HepG2 (cell line): ENCODE measurements around the gene SLC2A4. TPM values are rescaled to one million over a fixed set of nuclear protein-coding genes. Genes with fewer than 3 reads are reported as not detected.

Experiments used
- CCDC6 ChIP-seq: sonication (generic); formaldehyde crosslinking; IDR thresholded peaks from 2 replicates; pipeline ENCODE4 v1.8.1; 2022; ENCODE audit warnings: mild to moderate bottlenecking, missing genetic modification reagents, moderate library complexity
- ELF1 ChIP-seq: sonication (generic); formaldehyde crosslinking; IDR thresholded peaks from 2 replicates; pipeline ENCODE4 v1.4.0; 2020; ENCODE audit warnings: missing genetic modification reagents
- GLI4 ChIP-seq: sonication (generic); formaldehyde crosslinking; IDR thresholded peaks from 2 replicates; pipeline ENCODE4 v1.5.1; 2020; ENCODE audit warnings: missing genetic modification reagents, mild to moderate bottlenecking, moderate library complexity, borderline replicate concordance
- IRF1 ChIP-seq: sonication (generic); formaldehyde crosslinking; IDR thresholded peaks from 2 replicates; pipeline ENCODE4 v1.4.0; 2020; ENCODE audit warnings: low read depth, mild to moderate bottlenecking, missing genetic modification reagents
- KDM4B ChIP-seq: sonication (generic); formaldehyde crosslinking; IDR thresholded peaks from 2 replicates; pipeline ENCODE4 v1.4.0; 2020; ENCODE audit warnings: missing genetic modification reagents
- KDM5A ChIP-seq: fragments of 200-600 bp; sonication (generic); IDR thresholded peaks from 2 replicates; pipeline ENCODE4 v1.7.0; 2018; ENCODE audit warnings: antibody characterized with exemption, mild to moderate bottlenecking, low read length, borderline replicate concordance
- KDM6A ChIP-seq: IDR thresholded peaks from 2 replicates; pipeline ENCODE4 v1.6.1; 2016; ENCODE audit warnings: low read depth
- LRRFIP1 ChIP-seq: sonication (generic); formaldehyde crosslinking; conservative IDR thresholded peaks from 2 replicates; pipeline ENCODE4 v1.4.0; 2020; ENCODE audit warnings: missing genetic modification reagents
- MATR3 ChIP-seq: sonication (generic); formaldehyde crosslinking; IDR thresholded peaks from 2 replicates; pipeline ENCODE4 v1.4.0; 2020; ENCODE audit warnings: missing genetic modification reagents
- MLX ChIP-seq: IDR thresholded peaks from 2 replicates; pipeline ENCODE4 v1.6.1; 2016
- MYC ChIP-seq: sonication (generic); formaldehyde crosslinking; IDR thresholded peaks from 2 replicates; pipeline ENCODE4 v1.9.0; 2021; ENCODE audit warnings: missing genetic modification reagents, borderline replicate concordance
- NBN ChIP-seq: fragments of 450-650 bp; conservative IDR thresholded peaks from 2 replicates; pipeline ENCODE4 v1.6.1; 2017
- PHF20 ChIP-seq: sonication (generic); formaldehyde crosslinking; IDR thresholded peaks from 2 replicates; pipeline ENCODE4 v1.5.0; 2020; ENCODE audit warnings: mild to moderate bottlenecking, missing genetic modification reagents
- PHF8 ChIP-seq: sonication (generic); formaldehyde crosslinking; IDR thresholded peaks from 2 replicates; pipeline ENCODE4 v1.5.0; 2020; ENCODE audit warnings: missing genetic modification reagents
- RBM22 ChIP-seq: fragments of 200-400 bp; formaldehyde crosslinking; optimal IDR thresholded peaks from 2 replicates; pipeline ENCODE3; 2017; ENCODE audit warnings: mild to moderate bottlenecking, low read length, moderate library complexity
- STAG1 ChIP-seq: sonication (generic); formaldehyde crosslinking; IDR thresholded peaks from 2 replicates; pipeline ENCODE4 v1.4.0; 2020; ENCODE audit warnings: missing genetic modification reagents
- TFAP4 ChIP-seq: sonication (generic); IDR thresholded peaks from 2 replicates; pipeline ENCODE4 v1.6.1; 2016; ENCODE audit warnings: low read depth, borderline replicate concordance
- TRIM24 ChIP-seq: sonication (generic); formaldehyde crosslinking; IDR thresholded peaks from 2 replicates; pipeline ENCODE4 v1.8.0; 2022; ENCODE audit warnings: mild to moderate bottlenecking, missing genetic modification reagents
- ZFAT ChIP-seq: sonication (generic); formaldehyde crosslinking; conservative IDR thresholded peaks from 2 replicates; pipeline ENCODE4 v1.8.1; 2023; ENCODE audit warnings: missing genetic modification reagents, inconsistent platforms
- ZNF280B ChIP-seq: sonication (generic); formaldehyde crosslinking; IDR thresholded peaks from 2 replicates; pipeline ENCODE4 v1.5.0; 2020; ENCODE audit warnings: missing genetic modification reagents, mild to moderate bottlenecking, borderline replicate concordance
- ZNF451 ChIP-seq: sonication (generic); formaldehyde crosslinking; IDR thresholded peaks from 2 replicates; pipeline ENCODE4 v1.5.0; 2020; ENCODE audit warnings: mild to moderate bottlenecking, missing genetic modification reagents
- ZNF501 ChIP-seq: sonication (generic); formaldehyde crosslinking; IDR thresholded peaks from 2 replicates; pipeline ENCODE4 v1.5.1; 2020; ENCODE audit warnings: mild to moderate bottlenecking, moderate library complexity, missing genetic modification reagents
- ZNF552 ChIP-seq: sonication (generic); formaldehyde crosslinking; IDR thresholded peaks from 2 replicates; pipeline ENCODE4 v1.9.0; 2022; ENCODE audit warnings: missing genetic modification reagents, mild to moderate bottlenecking, borderline replicate concordance
- ZNF674 ChIP-seq: sonication (generic); formaldehyde crosslinking; IDR thresholded peaks from 2 replicates; pipeline ENCODE4 v1.5.0; 2020; ENCODE audit warnings: low read depth, mild to moderate bottlenecking, missing genetic modification reagents
- ZSCAN9 ChIP-seq: IDR thresholded peaks from 2 replicates; pipeline ENCODE4 v1.6.1; 2016; ENCODE audit warnings: borderline replicate concordance
- polyA plus RNA-seq, 8 experiments: library from polyadenylated mRNA; depleted of rRNA in 3 of 8; stranded (reverse) in 7 of 8; unstranded in 1 of 8; fragments of >200 nt; fragmentation: Illumina TruSeq in 4 of 8; extraction: Trizol in 4 of 8; gene quantifications; 2 replicates each; pipeline versions ENCODE4 v1.2.1 to v1.2.3, GENCODE V29; 2011 to 2016; ENCODE audit warnings: low read depth in 4 of 8, missing spikeins in 1 of 8, mixed read lengths in 1 of 8; ENCODE audit not compliant: insufficient read depth in 1 of 8
- total RNA-seq, 5 experiments: library from RNA; depleted of rRNA; stranded (reverse); fragments of >200 nt; fragmentation: Illumina TruSeq; extraction: Trizol; gene quantifications; 2 replicates each; pipeline ENCODE4 v1.2.3, GENCODE V29; 2016; ENCODE audit warnings: low read depth in 1 of 5

SLC2A4 gene
- total and polyA plus RNA-seq, 2 of the 13 experiments (the other 11 are each of a cell fraction or from before 2014, with no cell fraction given), result 4.9 to 5.8 TPM

GRCh38 chr17:7306911-7307685, 25.6 kb downstream of the SLC2A4 start, which contains the start of gene EIF5A (continued):
- TF ChIP-seq TFAP4, result no peak
- peak; percentile 92 for TF ChIP-seq ZNF501
- TF ChIP-seq ZNF552 (CRISPR knock-in tag), result no peak
- no peak for TF ChIP-seq TRIM24 (CRISPR knock-in tag)
- TF ChIP-seq IRF1 (CRISPR knock-in tag), result no peak
- TF ChIP-seq CCDC6 (CRISPR knock-in tag), result no peak
- TF ChIP-seq NBN, result no peak
- no peak; the same call in 1 of the 2 replicates for TF ChIP-seq ELF1 (CRISPR knock-in tag)
- no peak for TF ChIP-seq LRRFIP1 (CRISPR knock-in tag)
- TF ChIP-seq RBM22, result no peak
- no peak for TF ChIP-seq KDM6A (CRISPR knock-in tag)
- TF ChIP-seq MATR3 (CRISPR knock-in tag), result no peak
- TF ChIP-seq PHF20 (CRISPR knock-in tag), result peak; percentile 54; the same call in 1 of the 2 replicates
- no peak for TF ChIP-seq ZNF674 (CRISPR knock-in tag)
- 0 out of 2 replicates have a peak, but pooled peaks have one; percentile 15 for TF ChIP-seq KDM4B (CRISPR knock-in tag)
- peak; percentile 54 for TF ChIP-seq PHF8 (CRISPR knock-in tag)
- TF ChIP-seq ZFAT (CRISPR knock-in tag), result no peak
- TF ChIP-seq GLI4 (CRISPR knock-in tag), result peak; percentile 74; the same call in 1 of the 2 replicates
- no peak; the same call in 1 of the 2 replicates for TF ChIP-seq ZNF280B (CRISPR knock-in tag)
- no peak for TF ChIP-seq ZNF451
- peak; percentile 52; the same call in 1 of the 2 replicates for TF ChIP-seq MYC
- TF ChIP-seq ZSCAN9, result no peak
- TF ChIP-seq MLX, result no peak
- TF ChIP-seq STAG1 (CRISPR knock-in tag), result no peak
- TF ChIP-seq KDM5A, result no peak; the same call in 1 of the 2 replicates
